ENCODE data around the gene MLLT6. TPM values are rescaled to one million over a fixed set of nuclear protein-coding genes. Genes with fewer than 3 reads are reported as not detected.
A peak's percentile ranks its signal among the peaks of the same experiment; 100 is the strongest.

MLLT6 gene
- total and polyA plus RNA-seq, 2 of the 13 experiments (the other 11 are each of a cell fraction or from before 2014, with no cell fraction given): 50.7 to 69.5 TPM

DNA sequence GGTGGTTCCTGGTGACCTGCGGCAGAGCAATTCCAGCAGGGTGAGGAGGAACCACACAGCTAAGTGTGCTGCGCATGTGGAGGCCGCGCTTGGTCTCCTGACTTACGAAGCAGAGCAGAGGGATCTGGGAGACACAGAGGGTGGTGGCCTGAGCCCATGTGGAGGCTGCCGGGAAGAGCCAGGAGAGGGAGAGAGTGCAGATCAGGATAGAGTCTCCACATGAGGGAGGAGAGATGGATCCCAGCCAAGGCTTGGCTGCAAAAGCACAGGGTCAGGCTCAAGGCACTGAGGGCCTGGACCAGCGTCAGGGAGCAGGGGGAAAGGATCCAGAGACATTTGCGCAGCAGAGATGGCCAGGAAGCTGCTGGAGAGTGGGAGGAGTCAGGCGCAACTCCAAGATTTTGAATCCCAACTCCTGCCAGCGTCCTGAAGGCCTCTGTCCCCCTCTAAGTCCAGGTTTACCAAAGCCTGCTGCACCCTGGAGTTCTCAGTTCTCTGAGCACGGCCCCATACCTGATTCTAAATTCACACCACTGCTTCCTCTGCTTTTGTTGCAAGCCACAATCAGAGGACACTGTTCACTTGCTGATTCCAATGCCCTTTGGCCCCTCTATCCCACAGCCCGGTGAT lies 11.3 kb upstream of the MLLT6 start (continued):
- TF ChIP-seq MTF2 (CRISPR knock-in tag; IDR thresholded peaks at IDR 0.05; ENCODE audit: borderline replicate concordance) (peak; percentile 66; the same call in 1 of the 2 replicates), ZNF383 (CRISPR knock-in tag; IDR thresholded peaks at IDR 0.05; ENCODE audit: borderline replicate concordance) (0 out of 2 replicates have a peak, but pooled peaks have one; percentile 23), SPEN (CRISPR knock-in tag; IDR thresholded peaks at IDR 0.05; ENCODE audit: low read depth) (peak; percentile 38; the same call in 1 of the 2 replicates), CENPT (CRISPR knock-in tag; IDR thresholded peaks at IDR 0.05; ENCODE audit: low read depth) (no peak), ZNF614 (CRISPR knock-in tag; IDR thresholded peaks at IDR 0.05; ENCODE audit: borderline replicate concordance) (0 out of 2 replicates have a peak, but pooled peaks have one; percentile 46), HMG20A (CRISPR knock-in tag; IDR thresholded peaks at IDR 0.05; ENCODE audit: borderline replicate concordance) (no peak), GATAD1 (CRISPR knock-in tag; IDR thresholded peaks at IDR 0.05) (peak; percentile 17; the same call in 1 of the 2 replicates), DMAP1 (CRISPR knock-in tag; IDR thresholded peaks at IDR 0.05) (peak; percentile 59), ZFY (CRISPR knock-in tag; IDR thresholded peaks at IDR 0.05) (peak; percentile 43; the same call in 1 of the 2 replicates), TBX2 (CRISPR knock-in tag; IDR thresholded peaks at IDR 0.05; ENCODE audit: borderline replicate concordance) (peak; percentile 69), BRD4 (CRISPR knock-in tag; IDR thresholded peaks at IDR 0.05) (peak; percentile 54; the same call in 1 of the 2 replicates), ZNF839 (CRISPR knock-in tag; IDR thresholded peaks at IDR 0.05; ENCODE audit: borderline replicate concordance) (peak; percentile 13; the same call in 1 of the 2 replicates)
- TF ChIP-seq, protein P1, sequence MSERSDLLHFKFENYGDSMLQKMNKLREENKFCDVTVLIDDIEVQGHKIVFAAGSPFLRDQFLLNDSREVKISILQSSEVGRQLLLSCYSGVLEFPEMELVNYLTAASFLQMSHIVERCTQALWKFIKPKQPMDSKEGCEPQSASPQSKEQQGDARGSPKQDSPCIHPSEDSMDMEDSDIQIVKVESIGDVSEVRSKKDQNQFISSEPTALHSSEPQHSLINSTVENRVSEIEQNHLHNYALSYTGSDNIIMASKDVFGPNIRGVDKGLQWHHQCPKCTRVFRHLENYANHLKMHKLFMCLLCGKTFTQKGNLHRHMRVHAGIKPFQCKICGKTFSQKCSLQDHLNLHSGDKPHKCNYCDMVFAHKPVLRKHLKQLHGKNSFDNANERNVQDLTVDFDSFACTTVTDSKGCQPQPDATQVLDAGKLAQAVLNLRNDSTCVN (CRISPR knock-in tag; IDR thresholded peaks at IDR 0.05; ENCODE audit: borderline replicate concordance): 0 out of 2 replicates have a peak, but pooled peaks have one; percentile 51
- TF ChIP-seq, protein P2, sequence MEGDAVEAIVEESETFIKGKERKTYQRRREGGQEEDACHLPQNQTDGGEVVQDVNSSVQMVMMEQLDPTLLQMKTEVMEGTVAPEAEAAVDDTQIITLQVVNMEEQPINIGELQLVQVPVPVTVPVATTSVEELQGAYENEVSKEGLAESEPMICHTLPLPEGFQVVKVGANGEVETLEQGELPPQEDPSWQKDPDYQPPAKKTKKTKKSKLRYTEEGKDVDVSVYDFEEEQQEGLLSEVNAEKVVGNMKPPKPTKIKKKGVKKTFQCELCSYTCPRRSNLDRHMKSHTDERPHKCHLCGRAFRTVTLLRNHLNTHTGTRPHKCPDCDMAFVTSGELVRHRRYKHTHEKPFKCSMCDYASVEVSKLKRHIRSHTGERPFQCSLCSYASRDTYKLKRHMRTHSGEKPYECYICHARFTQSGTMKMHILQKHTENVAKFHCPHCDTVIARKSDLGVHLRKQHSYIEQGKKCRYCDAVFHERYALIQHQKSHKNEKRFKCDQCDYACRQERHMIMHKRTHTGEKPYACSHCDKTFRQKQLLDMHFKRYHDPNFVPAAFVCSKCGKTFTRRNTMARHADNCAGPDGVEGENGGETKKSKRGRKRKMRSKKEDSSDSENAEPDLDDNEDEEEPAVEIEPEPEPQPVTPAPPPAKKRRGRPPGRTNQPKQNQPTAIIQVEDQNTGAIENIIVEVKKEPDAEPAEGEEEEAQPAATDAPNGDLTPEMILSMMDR (CRISPR knock-in tag; IDR thresholded peaks at IDR 0.05): peak; percentile 25; the same call in 1 of the 2 replicates
- TF ChIP-seq, protein P3, sequence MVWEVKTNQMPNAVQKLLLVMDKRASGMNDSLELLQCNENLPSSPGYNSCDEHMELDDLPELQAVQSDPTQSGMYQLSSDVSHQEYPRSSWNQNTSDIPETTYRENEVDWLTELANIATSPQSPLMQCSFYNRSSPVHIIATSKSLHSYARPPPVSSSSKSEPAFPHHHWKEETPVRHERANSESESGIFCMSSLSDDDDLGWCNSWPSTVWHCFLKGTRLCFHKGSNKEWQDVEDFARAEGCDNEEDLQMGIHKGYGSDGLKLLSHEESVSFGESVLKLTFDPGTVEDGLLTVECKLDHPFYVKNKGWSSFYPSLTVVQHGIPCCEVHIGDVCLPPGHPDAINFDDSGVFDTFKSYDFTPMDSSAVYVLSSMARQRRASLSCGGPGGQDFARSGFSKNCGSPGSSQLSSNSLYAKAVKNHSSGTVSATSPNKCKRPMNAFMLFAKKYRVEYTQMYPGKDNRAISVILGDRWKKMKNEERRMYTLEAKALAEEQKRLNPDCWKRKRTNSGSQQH (CRISPR knock-in tag; IDR thresholded peaks at IDR 0.05; ENCODE audit: low read depth): 0 out of 2 replicates have a peak, but pooled peaks have one; percentile 32
- TF ChIP-seq, protein P4, sequence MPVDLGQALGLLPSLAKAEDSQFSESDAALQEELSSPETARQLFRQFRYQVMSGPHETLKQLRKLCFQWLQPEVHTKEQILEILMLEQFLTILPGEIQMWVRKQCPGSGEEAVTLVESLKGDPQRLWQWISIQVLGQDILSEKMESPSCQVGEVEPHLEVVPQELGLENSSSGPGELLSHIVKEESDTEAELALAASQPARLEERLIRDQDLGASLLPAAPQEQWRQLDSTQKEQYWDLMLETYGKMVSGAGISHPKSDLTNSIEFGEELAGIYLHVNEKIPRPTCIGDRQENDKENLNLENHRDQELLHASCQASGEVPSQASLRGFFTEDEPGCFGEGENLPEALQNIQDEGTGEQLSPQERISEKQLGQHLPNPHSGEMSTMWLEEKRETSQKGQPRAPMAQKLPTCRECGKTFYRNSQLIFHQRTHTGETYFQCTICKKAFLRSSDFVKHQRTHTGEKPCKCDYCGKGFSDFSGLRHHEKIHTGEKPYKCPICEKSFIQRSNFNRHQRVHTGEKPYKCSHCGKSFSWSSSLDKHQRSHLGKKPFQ (CRISPR knock-in tag; IDR thresholded peaks at IDR 0.05; ENCODE audit: insufficient replicate concordance): no peak
- TF ChIP-seq, protein P5, sequence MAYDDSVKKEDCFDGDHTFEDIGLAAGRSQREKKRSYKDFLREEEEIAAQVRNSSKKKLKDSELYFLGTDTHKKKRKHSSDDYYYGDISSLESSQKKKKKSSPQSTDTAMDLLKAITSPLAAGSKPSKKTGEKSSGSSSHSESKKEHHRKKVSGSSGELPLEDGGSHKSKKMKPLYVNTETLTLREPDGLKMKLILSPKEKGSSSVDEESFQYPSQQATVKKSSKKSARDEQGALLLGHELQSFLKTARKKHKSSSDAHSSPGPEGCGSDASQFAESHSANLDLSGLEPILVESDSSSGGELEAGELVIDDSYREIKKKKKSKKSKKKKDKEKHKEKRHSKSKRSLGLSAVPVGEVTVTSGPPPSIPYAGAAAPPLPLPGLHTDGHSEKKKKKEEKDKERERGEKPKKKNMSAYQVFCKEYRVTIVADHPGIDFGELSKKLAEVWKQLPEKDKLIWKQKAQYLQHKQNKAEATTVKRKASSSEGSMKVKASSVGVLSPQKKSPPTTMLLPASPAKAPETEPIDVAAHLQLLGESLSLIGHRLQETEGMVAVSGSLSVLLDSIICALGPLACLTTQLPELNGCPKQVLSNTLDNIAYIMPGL (CRISPR knock-in tag; IDR thresholded peaks at IDR 0.05; ENCODE audit: borderline replicate concordance in 1 of 2, low read depth in 1 of 2): peak in 1 of 2 experiments; percentile 23; a peak in 1 of 4 replicates
- TF ChIP-seq, protein P6, sequence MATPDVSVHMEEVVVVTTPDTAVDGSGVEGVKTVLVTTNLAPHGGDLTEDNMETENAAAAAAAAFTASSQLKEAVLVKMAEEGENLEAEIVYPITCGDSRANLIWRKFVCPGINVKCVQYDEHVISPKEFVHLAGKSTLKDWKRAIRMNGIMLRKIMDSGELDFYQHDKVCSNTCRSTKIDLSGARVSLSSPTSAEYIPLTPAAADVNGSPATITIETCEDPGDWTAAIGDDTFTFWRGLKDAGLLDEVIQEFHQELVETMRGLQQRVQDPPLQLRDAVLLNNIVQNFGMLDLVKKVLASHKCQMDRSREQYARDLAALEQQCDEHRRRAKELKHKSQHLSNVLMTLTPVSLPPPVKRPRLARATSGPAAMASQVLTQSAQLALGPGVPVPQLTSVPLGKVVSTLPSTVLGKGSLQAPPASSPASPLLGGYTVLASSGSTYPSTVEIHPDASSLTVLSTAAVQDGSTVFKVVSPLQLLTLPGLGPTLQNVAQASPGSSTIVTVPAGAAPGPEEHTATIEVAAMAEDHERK (CRISPR knock-in tag; IDR thresholded peaks at IDR 0.05; ENCODE audit: low read depth): no peak

Data from HepG2 (cell line).